Testis (tissue), 3 donors: Measurements from ENCODE around the gene GTPBP1. TPM values are rescaled to one million over a fixed set of nuclear protein-coding genes. Genes with fewer than 3 reads are reported as not detected.

Experiments used
- DNase-seq: peaks from one replicate; pipeline ENCODE4 v3.0.0-alpha.2; 2019
- H3K27ac ChIP-seq, 2 donors: fragments of 200-600 bp; sonication (generic); one replicate each; pipeline ENCODE4 v1.5.1; 2019
- H3K27me3 ChIP-seq: fragments of 200-600 bp; sonication (generic); one replicate; pipeline ENCODE4 v1.5.1; 2019
- H3K36me3 ChIP-seq: fragments of 200-600 bp; sonication (generic); one replicate; pipeline ENCODE4 v1.5.1; 2017; ENCODE audit warnings: low read depth; ENCODE audit errors: missing control alignments
- H3K4me1 ChIP-seq: fragments of 200-600 bp; sonication (generic); one replicate; pipeline ENCODE4 v1.5.1; 2019
- H3K4me3 ChIP-seq, 2 donors: fragments of 200-600 bp; sonication (generic); one replicate each; pipeline ENCODE4 v1.5.1; 2017 to 2019
- H3K9me3 ChIP-seq: fragments of 200-600 bp; sonication (generic); one replicate; pipeline ENCODE4 v1.5.1; 2017
- CTCF ChIP-seq, 3 experiments: fragments of 450-650 bp in 2 of 3; fragments of 200-600 bp in 1 of 3; sonication (generic) in 1 of 3; IDR thresholded peaks; one replicate each; pipeline ENCODE4 v1.5.1; 2016 to 2019; ENCODE audit warnings: antibody characterized with exemption in 3 of 3, mild to moderate bottlenecking in 2 of 3, moderate library complexity in 1 of 3
- POLR2A ChIP-seq: fragments of 450-650 bp; IDR thresholded peaks from one replicate; pipeline ENCODE4 v1.6.1; 2017; ENCODE audit warnings: antibody characterized with exemption, mild to moderate bottlenecking, moderate library complexity
- WGBS, 2 donors: methylation state at CpG; one replicate each; pipeline ENCODE4 v1.1.5; 2018; 5-methylcytosine and 5-hydroxymethylcytosine counted together
- intact Hi-C: fragments of 100-400 bp; cut with DNase I; formaldehyde crosslinking; loops from one replicate; pipeline ENCODE4 v1.15.1; 2023; ENCODE audit warnings: low total_unique reads
- polyA plus RNA-seq: library from polyadenylated mRNA; stranded (reverse); fragments of 350-450 nt; fragmentation: Illumina TruSeq; extraction: RNeasy Lipid Tissue Mini Kit (QIAGEN cat#74804); gene quantifications from one replicate; pipeline ENCODE4 v1.2.3, GENCODE V29; 2014; ENCODE audit warnings: low read depth, low replicate concordance; ENCODE audit not compliant: insufficient read depth
- total RNA-seq, 2 donors: library from RNA; depleted of rRNA; stranded (reverse); fragments of >200 nt; gene quantifications; one replicate each; pipeline ENCODE4 v1.2.3, GENCODE V29; 2016

GTPBP1 gene
- total and polyA plus RNA-seq, 3 donors from 2014 or later: 53.1 to 89.8 (median 81.5) TPM

- H3K27ac ChIP-seq: no peak overlapping the region
- WGBS, 2 donors: 86 to 89% methylated on average over 7 to 15 of the region's 15 CpGs
- H3K4me3 ChIP-seq: no peak overlapping the region
- no peaks in the 10 kb centered on the region for H3K9me3 ChIP-seq
- intact Hi-C loops: no loop called here
- TF ChIP-seq POLR2A: no peak
- no peak for TF ChIP-seq CTCF (IDR thresholded peaks at IDR 0.05)
- H3K36me3 ChIP-seq: no peaks in the 10 kb centered on the region
- DNase-seq: no peak
- no peaks in the 10 kb centered on the region for H3K27me3 ChIP-seq
- H3K4me1 ChIP-seq: no peaks in the 10 kb centered on the region
These were observed 34.5 kb downstream of the GTPBP1 start for GRCh38 chr22:38740116-38740723.

- intact Hi-C loops: no loop called here
These were observed 35.0 kb downstream of the GTPBP1 start for GRCh38 chr22:38740754-38741153.

GRCh38 chr22:38741166-38741565, 35.4 kb downstream of the GTPBP1 start:
- no peak for TF ChIP-seq CTCF (IDR thresholded peaks at IDR 0.05)
- no peak for TF ChIP-seq POLR2A
- H3K27ac ChIP-seq: no peak overlapping the region
- intact Hi-C loops: no loop called here

More at GRCh38 chr22:38740754-38741153, 35.0 kb downstream of the GTPBP1 start:
- Histone ChIP-seq H3K36me3 (no peaks in the 10 kb centered on the region), H3K27ac (no peak overlapping the region), H3K4me3 (no peak overlapping the region), H3K9me3 (no peaks in the 10 kb centered on the region), H3K4me1 (no peaks in the 10 kb centered on the region), H3K27me3 (no peaks in the 10 kb centered on the region)
- DNase-seq: no peak
- WGBS, 2 donors: 76 to 79% methylated on average over 8 of the region's 8 CpGs
- TF ChIP-seq CTCF (IDR thresholded peaks at IDR 0.05): no peak
- no peak for TF ChIP-seq POLR2A

GRCh38 chr22:38741576-38741975, 35.8 kb downstream of the GTPBP1 start:
- no peaks in the 10 kb centered on the region for H3K27me3 ChIP-seq
- no peak for DNase-seq
- no peaks in the 10 kb centered on the region for H3K36me3 ChIP-seq
- no peak for TF ChIP-seq CTCF (IDR thresholded peaks at IDR 0.05)
- TF ChIP-seq POLR2A: no peak
- no peaks in the 10 kb centered on the region for H3K9me3 ChIP-seq
- H3K4me1 ChIP-seq: no peaks in the 10 kb centered on the region
- H3K4me3 ChIP-seq: no peak overlapping the region
- intact Hi-C loops: no loop called here
- H3K27ac ChIP-seq: no peak overlapping the region
- WGBS, 2 donors: 91 to 96% methylated on average over 9 to 10 of the region's 10 CpGs

More at GRCh38 chr22:38741166-38741565, 35.4 kb downstream of the GTPBP1 start:
- Histone ChIP-seq H3K4me1 (no peaks in the 10 kb centered on the region), H3K4me3 (no peak overlapping the region), H3K9me3 (no peaks in the 10 kb centered on the region), H3K27me3 (no peaks in the 10 kb centered on the region), H3K36me3 (no peaks in the 10 kb centered on the region)
- 89 to 91% methylated on average over 8 to 9 of the region's 9 CpGs for WGBS, 2 donors
- DNase-seq: no peak
